ENCODE results near the gene FAAH.

The FAAH gene

GRCh38 chr1:46401154-46401913 is 7.2 kb downstream of the FAAH start:
- DNase-seq = no peak

DNA sequence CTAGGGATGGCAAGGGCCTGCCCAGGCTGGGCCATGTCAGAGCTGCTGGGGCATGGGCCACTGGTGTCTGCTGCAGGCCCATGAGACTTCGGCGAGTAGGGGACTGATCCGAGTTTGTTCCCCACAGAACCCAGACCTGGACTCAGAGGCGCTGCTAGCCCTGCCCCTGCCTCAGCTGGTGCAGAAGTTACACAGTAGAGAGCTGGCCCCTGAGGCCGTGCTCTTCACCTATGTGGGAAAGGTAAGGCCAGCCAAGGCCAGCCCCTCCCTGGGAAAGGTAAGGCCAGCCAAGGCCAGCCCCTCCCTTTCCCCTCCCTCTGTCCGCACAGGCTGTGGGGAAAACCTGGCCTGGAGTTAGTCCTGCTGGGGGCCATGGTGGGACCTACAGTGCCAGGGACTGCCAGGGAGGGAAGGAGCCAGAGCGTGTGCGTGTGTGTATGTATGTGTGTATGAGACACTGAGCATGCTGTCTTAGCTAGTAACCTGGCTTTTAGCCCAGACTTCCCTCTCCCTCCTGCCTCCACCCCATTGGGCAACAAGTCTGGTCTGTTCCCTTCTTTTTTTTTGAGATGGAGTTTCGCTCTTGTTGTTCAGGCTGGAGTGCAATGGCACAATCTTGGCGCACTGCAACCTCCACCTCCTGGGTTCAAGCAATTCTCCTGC is 8.0 kb downstream of the FAAH start:
- peak; percentile 33 to 75 for DNase-seq

DNA sequence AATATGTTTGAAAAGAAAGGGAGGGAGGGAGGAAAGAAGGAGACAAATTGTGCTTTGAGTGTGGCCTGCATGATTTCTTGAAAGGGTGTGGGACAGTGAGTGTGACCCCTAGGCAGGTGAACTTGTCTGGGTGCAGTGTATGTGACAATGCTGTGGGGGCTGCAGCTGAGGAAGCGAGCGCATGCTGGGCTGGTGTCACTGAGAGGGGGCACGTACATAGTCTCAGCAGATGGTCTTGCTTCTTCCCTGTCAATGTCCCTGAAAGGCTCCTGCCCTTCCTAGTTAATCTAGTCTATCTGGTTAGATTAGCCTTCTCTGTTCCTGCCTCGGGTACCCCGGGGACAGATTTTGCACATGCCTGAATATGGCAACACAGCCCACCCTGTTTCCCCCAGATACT is 9.8 kb downstream of the FAAH start:
- no peak for DNase-seq

GRCh38 chr1:46404482-46405196 is 10.5 kb downstream of the FAAH start:
- no peak for DNase-seq

DNA sequence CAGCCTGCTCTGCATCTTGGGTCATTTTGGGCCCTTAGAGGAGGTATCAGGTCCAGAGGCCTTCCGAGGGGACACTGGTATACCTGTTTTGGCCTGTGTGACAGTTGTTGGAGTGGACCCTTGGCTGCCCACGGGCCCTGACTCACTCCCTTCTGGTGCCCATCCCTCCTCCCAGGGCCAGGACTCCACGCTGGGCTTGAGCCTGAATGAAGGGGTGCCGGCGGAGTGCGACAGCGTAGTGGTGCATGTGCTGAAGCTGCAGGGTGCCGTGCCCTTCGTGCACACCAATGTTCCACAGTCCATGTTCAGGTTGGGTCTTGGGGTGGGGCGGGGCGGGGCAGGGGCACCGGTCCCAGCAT is 11.1 kb downstream of the FAAH start:
- no peak for DNase-seq

- DNase-seq = no peak
These were observed 11.6 kb downstream of the FAAH start for GRCh38 chr1:46405724-46406123.

DNA sequence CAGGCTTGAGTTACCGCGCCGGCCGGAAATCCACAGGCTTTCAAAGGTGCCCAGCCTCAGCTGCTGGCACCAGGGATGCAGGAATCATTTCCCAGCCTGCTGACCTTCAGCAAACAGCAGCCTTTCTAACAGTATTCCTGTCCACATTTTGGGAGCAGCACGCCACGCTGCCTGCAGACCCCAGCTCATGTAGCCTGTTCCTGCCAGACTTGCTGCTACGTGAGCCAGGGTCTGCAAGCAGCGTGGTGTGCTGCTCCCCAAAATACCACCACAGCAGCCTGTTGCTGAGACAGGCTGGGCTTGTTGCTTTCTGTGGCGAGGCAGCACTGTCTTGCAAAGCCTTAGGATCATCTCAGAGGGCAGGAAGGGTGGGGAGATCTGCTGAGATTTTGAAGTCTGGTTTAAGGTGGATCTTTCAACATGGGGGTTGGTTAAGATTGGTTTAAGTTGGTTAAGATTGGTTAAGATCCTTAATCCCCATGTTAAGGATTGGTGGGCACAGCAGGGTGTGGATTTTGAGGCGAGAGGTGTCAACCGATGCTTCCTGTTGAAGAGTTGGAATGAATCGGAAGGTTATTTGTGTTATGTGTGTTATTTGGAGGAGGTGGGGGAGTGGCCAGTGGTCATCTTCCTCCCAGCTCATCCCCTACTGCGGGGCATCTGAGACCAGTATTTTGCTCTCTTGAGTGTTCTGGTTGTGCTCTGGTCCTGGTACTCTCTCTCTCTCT is 12.9 kb downstream of the FAAH start:
- no peak for DNase-seq

DNA sequence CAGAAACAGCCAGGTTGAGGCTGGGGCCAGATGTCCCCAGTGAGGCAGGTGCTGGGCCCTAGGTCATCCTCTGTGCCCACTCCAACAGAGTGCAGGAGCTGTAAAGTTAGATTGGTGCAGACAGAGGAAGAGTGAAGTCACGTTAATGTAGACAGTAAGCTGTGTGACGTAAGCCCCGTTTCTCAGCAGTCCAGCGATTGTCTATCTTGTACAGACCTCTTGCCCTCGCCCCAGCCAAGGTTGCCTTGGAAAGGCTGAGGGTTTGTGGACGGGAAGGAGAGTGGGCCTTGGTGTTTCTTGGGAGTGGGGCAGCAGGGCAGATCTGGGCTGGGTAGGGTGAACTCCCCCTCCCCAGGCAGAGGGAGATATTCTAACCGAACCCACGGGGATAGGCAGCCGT is 13.5 kb downstream of the FAAH start:
- no peak for DNase-seq

GRCh38 chr1:46408356-46409062 is 14.4 kb downstream of the FAAH start:
- no peak for DNase-seq

DNA sequence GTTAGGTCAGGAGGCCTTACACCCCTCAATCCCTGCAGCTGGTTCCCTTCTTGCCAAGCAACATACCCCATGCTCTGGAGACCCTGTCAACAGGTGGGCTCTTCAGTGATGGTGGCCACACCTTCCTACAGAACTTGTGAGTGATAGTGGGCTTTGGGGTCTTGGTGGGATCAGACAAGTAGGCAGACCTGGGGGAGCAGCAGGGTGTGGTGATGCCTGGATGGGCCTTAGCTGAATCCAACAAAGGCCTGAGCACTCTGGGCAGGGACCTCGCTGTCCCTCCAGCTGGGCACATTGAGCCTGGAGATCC is 14.9 kb downstream of the FAAH start:
- DNase-seq = no peak

DNA sequence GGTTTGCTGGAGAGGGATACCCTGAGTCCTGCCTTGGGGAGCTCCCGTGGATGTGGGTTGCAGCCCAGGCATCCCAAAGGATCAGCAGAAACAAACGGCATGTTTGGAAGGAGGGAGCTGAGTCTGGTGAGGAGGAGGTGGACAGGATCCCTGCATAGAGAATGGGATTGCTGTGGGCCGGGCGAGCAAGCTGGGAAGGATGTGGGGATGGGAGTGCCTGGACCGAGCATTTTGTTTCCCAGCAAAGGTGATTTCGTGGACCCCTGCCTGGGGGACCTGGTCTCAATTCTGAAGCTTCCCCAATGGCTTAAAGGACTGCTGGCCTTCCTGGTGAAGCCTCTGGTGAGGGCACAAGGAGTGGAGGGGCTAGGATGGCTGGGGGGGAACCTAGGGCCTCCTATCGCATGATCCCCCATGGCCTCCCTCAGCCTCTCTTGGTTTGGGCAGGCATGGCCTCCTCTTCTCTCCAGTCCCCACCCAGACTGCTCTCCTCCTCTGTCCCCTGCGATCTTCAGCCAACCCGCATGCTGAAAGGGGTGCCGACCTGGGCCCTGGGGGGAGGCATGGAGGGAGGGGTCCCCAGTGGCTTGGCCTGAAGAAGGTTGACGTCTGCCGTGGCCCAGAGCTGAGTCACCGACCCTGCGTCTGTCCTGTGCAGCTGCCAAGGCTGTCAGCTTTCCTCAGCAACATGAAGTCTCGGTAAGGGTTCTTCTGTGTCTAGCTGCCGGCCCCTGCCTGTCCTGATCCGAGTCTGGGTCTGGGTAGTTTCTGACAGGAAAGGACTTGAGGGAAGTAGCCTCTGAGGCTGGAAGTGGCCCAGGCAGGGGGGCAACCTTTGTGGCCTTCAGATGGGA is 16.3 kb downstream of the FAAH start:
- no peak for DNase-seq

- DNase-seq = no peak
These were observed 16.9 kb downstream of the FAAH start for GRCh38 chr1:46411010-46411405.

DNA sequence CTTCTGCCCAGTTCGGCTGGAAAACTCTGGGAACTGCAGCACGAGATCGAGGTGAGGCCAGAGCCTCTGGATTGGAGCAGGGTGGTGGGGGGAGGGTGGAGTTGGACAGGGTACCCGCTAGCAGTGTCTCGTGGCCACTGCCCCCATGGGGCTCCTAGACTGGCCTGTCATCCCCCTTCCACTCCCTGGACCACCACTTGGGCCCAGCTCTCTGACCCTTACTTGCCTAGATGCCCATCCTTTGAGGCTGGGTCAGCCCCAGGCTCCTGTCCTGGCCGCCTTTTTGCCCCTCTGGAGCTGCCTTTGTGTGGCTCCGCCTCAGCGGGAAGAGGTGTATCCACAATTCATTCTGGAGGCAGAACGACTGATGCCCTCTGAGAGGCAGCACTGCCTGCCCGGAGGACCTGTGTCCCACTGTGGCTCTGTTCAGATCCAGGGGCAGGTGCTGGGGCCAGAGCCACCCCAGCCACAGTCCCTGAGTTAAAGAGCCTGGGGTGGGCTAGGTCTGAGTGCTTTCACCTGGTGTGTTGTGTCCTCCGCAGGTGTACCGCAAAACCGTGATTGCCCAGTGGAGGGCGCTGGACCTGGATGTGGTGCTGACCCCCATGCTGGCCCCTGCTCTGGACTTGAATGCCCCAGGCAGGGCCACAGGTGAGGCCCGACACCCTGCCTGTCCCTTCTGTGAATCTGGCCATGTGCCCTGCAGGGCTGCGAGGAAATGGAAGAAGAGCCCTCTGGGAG is 17.7 kb downstream of the FAAH start:
- no peak for DNase-seq

DNA sequence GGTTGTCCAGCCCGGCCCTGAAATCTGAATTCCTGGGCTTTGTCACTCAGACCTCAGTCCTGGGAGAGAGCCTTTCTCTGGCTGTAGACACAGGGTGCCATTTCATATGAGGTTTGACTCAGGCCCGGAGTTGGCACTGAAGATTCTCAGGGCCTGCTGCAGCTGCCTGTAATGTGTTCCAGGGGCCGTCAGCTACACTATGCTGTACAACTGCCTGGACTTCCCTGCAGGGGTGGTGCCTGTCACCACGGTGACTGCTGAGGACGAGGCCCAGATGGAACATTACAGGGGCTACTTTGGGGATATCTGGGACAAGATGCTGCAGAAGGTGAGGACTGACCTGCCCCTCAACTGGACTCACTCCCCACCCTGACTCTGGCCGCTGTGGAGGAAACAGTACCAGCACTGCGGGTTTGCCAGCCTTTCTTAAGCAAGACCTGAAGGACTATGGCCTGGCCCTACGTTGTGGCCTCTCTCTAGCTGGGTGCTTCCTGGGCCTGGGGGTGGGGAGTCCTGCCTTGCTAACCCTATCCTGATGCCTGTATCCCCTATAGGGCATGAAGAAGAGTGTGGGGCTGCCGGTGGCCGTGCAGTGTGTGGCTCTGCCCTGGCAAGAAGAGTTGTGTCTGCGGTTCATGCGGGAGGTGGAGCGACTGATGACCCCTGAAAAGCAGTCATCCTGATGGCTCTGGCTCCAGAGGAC is 18.9 kb downstream of the FAAH start:
- no peak for DNase-seq

DNA sequence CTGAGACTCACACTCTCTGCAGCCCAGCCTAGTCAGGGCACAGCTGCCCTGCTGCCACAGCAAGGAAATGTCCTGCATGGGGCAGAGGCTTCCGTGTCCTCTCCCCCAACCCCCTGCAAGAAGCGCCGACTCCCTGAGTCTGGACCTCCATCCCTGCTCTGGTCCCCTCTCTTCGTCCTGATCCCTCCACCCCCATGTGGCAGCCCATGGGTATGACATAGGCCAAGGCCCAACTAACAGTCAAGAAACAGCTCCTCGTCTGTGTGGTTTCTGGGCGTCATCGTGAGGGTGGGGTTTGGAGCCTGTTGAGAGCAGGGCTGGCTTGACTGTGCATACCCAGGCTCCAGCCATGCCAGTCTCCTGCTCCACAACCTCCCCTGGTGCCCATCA is 19.5 kb downstream of the FAAH start:
- peak in 1 of 2 experiments; percentile 31 for DNase-seq

DNA sequence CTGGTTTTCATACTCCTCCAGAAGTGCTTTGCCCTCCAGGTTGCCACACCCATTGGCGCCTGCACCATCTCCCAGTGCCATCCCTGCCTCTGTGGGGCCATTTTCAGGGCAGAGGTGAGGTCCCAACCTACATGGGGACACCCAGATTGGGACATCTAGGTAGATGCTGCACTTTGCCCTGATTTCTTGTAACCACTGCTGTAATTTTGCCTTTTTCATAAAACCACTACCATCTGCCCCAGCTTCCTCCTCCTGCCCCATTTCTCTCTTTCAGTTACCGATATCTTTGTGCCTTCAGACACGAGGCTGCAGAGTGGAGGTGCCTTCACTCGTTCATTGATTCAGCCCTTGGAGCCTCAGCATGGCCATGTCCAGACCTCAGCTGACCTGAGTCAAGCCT is 21.4 kb downstream of the FAAH start:
- no peak for DNase-seq

DNA sequence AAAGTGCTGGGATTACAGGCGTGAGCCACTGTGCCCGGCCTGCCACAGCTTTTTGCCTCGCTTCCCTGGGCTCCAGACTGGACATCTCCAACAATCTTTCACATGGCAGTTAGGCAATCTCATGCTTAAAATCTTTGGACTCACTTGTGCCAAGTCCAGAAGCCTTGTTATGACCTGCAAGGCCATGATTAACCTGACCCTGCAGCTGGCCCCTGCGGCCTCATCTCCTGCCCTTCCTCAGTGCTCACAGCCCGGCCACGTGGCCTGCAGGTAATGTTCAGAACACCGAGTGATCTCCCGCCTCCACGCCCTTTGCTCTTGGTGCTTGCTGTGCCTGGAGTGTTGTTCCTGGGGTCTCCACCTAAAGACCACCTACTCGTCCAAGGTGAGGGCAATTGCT is 24.9 kb downstream of the FAAH start:
- no peak for DNase-seq

DNA sequence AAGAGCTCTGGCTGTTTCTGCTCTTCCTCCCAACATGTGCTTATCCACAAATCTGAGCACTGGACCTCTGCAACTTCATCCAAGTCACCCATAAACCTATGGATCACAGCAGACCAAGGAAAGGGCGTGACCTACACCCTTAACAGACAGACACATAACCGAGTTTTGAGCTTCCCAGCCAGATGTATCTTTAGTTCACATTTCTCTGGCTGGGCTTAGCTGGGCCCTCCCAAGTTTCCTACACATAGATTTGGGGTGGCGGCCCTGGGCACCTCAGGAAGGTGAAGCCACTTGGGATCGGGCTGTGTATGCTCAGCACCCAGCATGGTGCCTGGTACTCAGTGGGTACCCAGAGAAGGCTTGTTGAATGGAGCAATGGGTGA is 26.4 kb downstream of the FAAH start:
- no peak for DNase-seq

DNA sequence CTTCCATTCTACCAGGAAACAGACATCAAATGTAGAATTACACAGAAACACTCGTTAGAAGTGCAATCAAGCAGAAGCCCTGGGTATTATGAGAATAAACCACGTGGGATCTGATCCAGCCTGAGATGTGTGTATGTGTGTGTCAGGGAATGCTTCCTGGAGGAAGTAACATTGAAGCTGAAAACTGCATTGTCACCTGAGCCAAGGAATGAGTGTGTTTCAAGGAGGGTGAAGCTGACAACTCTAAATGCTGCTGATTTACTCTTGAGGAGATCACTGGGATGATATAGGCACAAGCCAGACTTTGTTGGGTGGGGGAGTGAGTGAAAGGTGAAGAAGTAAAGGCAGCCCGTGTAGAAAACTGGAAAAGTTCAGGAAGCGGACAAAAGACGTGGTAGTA is 27.6 kb downstream of the FAAH start:
- no peak for DNase-seq

DNA sequence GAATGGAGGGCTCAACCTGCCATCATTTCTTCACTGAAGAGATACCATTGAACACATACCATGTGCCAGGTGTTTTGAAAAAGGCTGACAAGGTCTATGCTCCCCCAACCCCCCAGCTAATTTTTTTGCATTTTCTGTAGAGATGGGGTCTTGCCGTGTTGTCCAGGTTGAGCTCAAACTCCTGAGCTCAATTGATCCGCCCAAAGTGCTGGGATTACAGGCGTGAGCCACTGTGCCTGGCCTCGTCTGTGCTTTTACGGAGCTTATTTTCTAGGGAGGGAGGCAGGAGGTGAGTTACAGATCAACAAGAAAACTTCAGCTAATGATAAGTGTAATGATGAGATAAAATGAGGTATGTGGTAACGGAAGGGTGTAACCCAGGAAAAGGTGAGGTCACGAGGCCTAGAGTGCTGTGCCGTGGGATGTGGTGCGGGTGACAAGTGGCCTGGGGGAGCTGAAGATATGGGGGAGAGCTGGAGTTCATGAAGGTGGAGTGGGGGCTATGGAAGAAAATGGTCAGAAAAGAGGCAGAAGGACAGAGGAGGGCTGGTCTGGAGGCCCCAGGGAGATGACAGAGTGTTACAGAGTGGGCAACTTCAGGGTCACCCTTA is 28.2 kb downstream of the FAAH start:
- no peak for DNase-seq

All from NCI-H526 (cell line).